HG03575 (cell line): ENCODE measurements around the gene GMDS.

Source experiments
- ATAC-seq: cut with Tn5 transposase; IDR thresholded peaks from one replicate; pipeline ENCODE4 v1.9.1; 2021; ENCODE audit not compliant: unreplicated experiment, insufficient number of reproducible peaks, low FRiP score; ENCODE audit errors: extremely low read depth

Gene GMDS

GRCh38 chr6:1608222-1609040 is 637.0 kb downstream of the GMDS start:
- no peak for ATAC-seq

DNA sequence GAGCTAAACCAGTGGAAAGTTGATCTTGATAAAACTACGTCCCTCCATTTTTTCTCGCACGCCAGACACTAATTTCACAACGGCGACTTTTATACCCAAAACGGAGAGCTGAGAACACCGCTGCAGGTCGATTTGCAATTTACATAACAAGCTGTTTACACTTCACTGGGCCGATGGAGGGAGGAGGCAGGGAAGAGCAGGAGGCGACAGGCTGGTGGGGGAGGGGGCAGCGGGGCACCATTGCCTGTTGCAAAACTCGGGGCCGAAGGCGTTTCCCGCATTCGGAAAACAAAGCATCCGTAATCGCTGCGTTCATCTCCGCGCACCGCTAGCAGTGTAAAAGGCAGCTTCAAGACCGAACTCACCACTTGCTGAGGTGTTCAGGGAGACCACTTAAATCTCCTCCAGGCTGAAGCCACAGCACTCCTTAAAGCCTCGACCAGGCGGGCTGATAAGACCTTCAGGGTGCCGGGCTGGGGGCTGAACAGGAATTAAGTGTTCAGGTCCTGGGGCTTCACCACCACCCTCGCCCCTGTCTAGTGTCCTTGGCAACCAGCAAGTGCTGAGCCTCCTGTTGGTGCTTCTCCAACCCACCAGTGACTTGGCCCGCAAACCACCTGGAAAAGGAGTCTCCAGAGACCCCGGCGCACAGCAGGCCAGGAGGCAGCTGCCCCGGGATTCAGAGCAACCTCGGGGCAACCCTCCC is 637.7 kb downstream of the GMDS start:
- no peak for ATAC-seq

DNA sequence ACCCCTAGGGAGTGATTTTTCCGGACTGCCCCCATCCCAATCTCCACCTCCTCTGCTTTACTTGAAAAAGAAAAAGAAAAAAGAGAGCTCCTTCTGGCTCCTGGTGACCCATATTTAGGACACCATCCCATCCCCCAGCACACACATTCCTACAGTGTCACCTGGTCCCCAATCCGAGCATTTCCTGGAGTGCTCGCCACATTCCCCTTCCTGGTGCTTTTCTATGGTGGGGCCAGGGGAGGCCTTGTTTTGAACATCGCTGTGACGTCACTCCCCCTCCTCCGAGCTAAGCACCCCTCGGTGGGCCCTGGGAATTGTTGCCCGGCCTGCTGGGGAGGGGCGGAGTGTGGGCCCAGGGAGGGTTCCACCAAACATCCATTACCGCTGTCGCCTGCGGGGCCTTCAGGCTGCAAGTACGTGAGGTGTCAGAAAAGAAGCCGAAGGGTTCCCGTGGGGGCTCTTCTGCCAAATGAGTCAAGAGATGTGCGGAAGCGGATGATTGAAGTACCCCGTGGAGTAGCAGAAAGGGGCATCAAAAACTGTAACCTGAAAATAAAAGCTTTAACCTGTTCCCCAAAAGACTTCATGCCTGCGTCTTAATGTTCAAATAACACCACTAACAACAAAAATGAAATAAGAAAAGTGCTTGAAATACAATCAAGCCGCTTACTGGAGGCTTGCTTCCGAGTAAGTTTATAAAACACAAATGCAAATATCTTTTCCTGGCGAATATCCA is 638.5 kb downstream of the GMDS start:
- no peak for ATAC-seq

- ATAC-seq: no peak
Measured at GRCh38 chr6:1605893-1606779, 639.3 kb downstream of the GMDS start.

DNA sequence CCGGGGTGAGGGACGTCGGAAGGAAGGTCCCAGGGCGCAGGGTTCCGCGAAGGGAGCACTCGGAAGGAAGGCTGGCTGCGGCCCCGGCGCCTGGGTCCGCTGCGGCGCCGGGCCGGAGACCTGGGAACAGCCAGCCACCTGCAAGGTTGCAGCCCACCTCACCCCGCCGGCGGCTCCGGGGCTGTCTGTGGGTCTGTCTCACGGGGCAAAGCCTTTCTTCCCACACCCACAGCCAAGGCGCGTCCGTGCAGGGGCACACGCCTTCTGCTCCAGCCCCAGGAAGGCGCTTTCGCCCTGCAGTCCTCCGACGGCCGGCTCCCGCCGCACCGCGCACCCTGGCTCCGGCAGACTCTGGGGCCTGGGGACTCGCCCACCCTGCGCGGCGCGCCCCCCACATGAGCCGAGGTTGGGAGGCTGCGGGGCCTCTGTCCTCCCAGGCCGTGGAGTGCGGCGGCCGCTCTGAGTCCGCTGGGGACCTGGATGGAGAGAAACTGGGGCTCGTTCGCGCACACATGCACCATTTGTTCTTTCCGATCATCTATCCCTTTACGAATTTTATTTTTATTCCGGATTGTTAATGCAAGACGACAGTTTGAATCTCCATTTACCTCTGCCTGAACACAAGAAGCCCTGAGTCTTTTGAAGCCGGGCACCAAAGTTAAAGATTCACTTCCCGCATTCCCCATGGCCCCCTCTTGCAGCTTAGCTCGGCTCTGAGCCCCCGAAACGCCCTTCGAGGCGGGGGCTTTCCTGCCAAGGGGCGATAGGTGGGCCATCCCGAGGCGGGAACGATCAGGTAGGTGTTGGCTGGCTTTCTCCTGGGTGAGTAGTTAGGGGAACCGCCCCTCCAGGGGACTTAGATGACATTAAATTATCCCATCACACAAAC is 640.2 kb downstream of the GMDS start:
- no peak for ATAC-seq

- ATAC-seq: no peak
Measured at GRCh38 chr6:1604158-1605003, 641.0 kb downstream of the GMDS start.

DNA sequence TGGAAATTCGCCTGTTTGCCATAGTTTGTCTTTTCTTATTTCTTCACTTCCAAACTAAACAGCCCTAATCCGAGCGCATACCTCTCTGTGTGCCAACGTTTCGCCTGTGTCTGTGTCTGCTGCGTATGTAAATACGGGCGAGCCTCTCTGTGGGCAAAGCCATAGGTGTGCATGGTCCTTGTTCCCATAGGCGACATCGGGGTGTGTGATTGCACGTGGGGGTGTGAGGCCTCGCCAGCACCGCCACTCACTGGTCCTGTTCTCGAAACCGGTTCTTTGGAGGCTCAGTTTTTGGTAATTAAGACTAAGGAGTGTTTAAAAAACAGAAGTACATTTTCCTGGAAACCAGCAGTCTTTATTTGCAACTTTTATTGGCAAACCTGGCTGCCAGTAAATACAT is 641.7 kb downstream of the GMDS start:
- no peak for ATAC-seq

DNA sequence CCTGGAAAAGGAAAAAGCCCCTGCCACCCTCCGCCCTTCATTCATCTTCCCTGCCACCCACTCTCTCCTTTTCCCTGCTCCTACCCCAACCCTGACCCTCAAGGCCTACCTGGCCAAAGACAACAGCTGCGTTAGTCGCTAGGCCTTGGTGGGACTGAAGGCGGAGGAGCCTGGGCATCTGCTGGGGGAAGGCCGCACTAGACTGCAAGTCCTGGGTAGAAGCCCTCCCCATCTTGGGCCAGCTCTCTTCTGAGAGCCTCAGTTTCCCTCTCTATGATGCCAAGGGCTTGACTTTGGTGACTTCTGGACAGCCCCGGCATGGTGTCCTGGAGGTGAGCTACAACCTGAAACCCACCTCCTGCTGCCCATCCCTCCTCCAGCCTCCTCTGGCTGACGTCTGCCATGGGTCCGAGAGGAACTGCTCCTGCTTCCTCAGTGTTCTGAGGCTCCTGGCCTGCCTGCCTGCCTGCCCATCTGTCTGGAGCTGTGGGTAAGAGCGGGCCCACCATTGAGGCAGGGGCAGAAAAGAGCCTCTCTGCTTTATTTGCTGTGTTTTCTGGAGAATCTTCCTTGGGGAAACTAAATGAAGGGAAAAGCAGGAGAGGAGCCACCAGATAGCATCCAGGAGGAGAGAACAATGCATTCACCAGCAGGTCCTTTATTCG is 643.2 kb downstream of the GMDS start:
- ATAC-seq: no peak

DNA sequence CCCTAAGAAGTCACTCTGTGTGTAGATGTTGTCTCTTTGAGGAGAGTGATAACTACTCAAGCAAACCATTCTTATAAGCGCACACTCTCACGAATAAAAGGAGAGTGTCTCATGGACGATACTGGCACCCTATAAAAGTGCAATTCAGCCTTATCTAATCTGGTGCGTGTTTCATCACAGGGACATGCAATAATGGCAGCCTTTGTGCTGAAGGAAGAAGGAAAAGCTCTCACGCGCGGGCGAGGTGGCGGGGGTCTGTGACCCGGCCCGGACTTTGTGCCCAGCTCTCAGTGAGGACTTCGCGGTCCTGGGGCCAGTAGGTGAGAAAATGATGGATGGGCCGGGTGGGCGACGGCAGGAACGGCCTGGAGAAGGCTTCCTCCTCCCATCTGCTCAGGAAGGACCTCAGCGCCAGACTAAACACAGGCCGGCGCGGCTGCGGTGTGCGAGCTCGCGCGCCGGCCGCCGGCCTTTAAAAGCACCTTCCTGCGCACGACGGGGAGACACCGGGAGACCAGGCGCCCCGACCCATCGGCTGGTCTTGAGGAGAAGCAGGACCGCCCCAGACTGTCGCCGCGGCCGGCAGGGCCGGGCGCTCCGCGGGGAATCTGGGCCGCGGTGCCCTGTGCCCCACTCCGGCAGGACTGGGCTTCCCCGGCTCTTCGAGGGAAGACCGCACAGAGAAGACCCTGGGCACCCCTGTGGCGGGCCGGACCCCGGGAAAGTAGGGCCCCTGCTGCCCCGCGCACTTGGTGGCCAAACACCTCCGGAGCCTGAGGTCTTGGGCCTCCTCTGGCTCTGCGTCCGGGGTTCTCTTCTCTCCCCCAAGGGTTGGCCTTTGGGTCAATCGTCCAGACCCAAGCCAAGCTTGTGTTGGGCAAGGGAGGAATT is 644.0 kb downstream of the GMDS start:
- ATAC-seq: no peak

- ATAC-seq: no peak
Measured at GRCh38 chr6:1600764-1601157, 644.6 kb downstream of the GMDS start.

DNA sequence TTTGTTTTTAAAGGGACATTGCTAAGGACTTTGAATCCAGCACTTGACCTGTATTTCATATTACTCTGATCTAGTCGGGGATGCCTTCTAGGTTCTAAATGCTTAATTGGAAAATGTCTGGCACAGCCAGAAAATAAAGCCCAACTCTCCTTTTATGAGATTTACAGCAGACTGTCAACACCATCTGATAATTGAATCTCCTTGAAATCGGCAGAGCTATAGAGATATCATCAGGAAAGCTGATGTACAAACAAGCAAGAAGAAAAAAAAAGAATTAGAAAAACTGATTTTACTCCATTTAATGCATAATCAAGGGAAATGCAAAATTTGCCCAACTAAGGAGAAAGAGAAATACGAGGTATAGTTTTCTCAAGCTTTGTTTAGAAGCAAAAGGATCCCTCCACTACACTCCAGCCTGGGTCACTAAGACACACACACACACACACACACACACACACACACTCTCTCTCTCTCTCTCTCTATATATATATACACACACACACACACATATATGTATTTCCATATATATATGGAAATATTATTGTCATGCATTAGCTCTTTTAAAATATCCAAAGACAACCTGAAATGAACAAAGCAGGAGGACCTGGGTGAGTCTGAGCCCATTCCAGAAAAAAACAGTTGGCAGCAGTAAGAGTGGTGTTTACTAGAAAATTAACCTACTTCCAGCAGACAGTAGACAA is 645.2 kb downstream of the GMDS start:
- ATAC-seq: no peak

DNA sequence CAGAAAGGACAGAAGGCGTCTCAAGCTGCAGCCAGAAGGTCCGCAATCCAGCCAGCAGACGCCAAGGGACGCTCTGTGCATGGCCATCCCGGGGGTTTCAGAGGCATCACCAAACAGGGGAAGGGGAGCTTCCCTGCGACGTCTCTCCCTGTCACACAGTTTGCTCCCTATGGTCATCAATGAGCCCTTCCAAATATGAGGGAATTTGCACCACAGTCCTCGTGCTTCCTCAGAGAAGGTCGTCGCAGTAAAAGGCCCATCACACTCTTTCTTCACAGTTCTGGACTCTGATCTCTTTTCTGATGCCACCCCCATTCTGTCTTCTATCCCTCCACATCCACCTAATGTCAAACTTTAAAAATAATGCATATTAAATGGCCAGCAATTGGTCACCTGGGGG is 645.9 kb downstream of the GMDS start:
- ATAC-seq: no peak

- ATAC-seq: no peak
Measured at GRCh38 chr6:1598886-1599285, 646.5 kb downstream of the GMDS start.

- ATAC-seq: no peak
Measured at GRCh38 chr6:1598433-1598832, 647.0 kb downstream of the GMDS start.

DNA sequence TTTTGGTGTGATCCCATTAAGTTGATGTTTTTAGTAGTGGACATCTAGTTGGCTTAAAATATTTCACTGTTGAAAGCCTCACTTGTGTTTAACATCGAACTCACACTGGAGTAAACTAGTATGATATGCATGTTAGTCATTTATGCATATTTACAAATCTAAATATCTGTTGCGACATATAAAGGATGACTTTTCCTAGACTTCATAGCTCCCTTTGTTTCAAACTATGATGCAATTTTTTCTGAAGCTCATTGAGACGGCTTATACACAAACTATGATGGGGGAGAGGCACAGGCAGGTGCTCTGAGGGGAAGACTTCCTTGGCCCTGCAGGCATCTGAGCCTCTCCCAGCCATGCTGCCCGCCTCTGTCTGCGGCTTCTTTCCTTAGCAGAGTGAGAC is 647.5 kb downstream of the GMDS start:
- no peak for ATAC-seq
